Memory B cell (primary cell): ENCODE results near the gene CCNL2.
"Not testable (repeated sequence)": the region's sequence is repeated elsewhere in the genome, so short reads cannot be mapped to it uniquely, and the experiment has no call there.

Source experiments
- ATAC-seq: fragments of 150-1000 bp; cut with Tn5 transposase; 2 replicates; pipeline ENCODE4 v1.10.0; 2021; ENCODE audit warnings: low read depth, mild to moderate bottlenecking, moderate library complexity
- DNase-seq, 2 donors: peaks; one replicate each; pipeline ENCODE4 v3.0.0; 2022; ENCODE audit warnings: low spot score in 2 of 2
- H3K27ac Mint-ChIP-seq: one replicate; pipeline ENCODE4 v1.8.0; 2022; ENCODE audit warnings: mild to moderate bottlenecking, moderate library complexity, mixed read lengths
- H3K27me3 Mint-ChIP-seq: one replicate; pipeline ENCODE4 v1.8.0; 2022; ENCODE audit warnings: mixed read lengths
- H3K36me3 Mint-ChIP-seq: one replicate; pipeline ENCODE4 v1.8.0; 2022; ENCODE audit warnings: mild to moderate bottlenecking, mixed read lengths
- H3K4me1 Mint-ChIP-seq: one replicate; pipeline ENCODE4 v1.8.0; 2022; ENCODE audit warnings: mixed read lengths
- H3K4me3 Mint-ChIP-seq: one replicate; pipeline ENCODE4 v1.8.0; 2022; ENCODE audit warnings: mild to moderate bottlenecking, moderate library complexity, mixed read lengths
- H3K9me3 Mint-ChIP-seq: one replicate; pipeline ENCODE4 v1.8.0; 2022; ENCODE audit warnings: mixed read lengths

The CCNL2 gene

GRCh38 chr1:1419363-1419812, 20.3 kb upstream of the CCNL2 start:
- ATAC-seq (no peak), DNase-seq (no peak)
- H3K4me3 Mint-ChIP-seq = no peak overlapping the region
- H3K27ac Mint-ChIP-seq = no peak overlapping the region
- H3K36me3 Mint-ChIP-seq = peaks cover 2% of the 10 kb centered on the region
- peaks cover 3% of the 10 kb centered on the region for H3K4me1 Mint-ChIP-seq
- H3K9me3 Mint-ChIP-seq = no peaks in the 10 kb centered on the region
- H3K27me3 Mint-ChIP-seq = peaks cover 14% of the 10 kb centered on the region

- Mint-ChIP-seq H3K4me3 (no peak overlapping the region), H3K4me1 (peaks cover 3% of the 10 kb centered on the region), H3K36me3 (peaks cover 2% of the 10 kb centered on the region), H3K27me3 (peaks cover 14% of the 10 kb centered on the region), H3K27ac (no peak overlapping the region), H3K9me3 (no peaks in the 10 kb centered on the region)
- no peak for ATAC-seq
- DNase-seq = no peak
Observed at GRCh38 chr1:1418464-1419362, 19.6 kb upstream of the CCNL2 start.

DNA sequence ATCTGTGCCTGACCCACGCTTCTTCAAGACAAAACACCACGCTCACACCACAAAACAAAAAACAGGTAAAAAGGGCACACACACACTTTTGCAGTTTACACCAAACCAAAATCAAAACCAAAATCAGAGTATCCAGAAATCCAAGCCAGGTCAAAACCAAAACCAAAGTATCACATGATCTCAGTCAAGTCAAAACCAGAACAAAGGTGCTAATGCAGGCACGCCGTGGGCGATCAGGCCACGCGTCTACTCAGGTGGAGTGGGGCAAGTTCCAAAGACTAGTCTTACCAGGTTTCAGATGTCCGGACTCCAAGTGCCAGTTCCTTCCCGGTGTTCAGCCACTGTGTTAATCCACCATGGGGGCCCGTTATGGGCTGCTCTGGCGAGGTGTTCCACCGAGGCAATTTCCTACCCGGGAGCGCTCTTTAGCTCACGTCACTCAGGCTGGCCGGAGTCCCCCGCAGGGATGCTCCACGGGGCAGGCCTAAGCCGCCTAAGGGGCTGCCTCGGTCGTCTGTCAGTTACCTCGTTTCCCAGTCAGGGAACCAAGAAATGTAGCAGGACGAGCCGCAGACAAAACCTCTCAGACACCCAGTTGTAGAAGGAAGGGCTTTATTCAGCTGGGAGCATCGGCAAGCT, 18.8 kb upstream of the CCNL2 start:
- H3K4me1 Mint-ChIP-seq, ATAC-seq, H3K9me3 Mint-ChIP-seq, H3K36me3 Mint-ChIP-seq, H3K27ac Mint-ChIP-seq, DNase-seq, H3K4me3 Mint-ChIP-seq: not testable (repeated sequence)
- H3K27me3 Mint-ChIP-seq = peaks cover 11% of the 10 kb centered on the region

DNA sequence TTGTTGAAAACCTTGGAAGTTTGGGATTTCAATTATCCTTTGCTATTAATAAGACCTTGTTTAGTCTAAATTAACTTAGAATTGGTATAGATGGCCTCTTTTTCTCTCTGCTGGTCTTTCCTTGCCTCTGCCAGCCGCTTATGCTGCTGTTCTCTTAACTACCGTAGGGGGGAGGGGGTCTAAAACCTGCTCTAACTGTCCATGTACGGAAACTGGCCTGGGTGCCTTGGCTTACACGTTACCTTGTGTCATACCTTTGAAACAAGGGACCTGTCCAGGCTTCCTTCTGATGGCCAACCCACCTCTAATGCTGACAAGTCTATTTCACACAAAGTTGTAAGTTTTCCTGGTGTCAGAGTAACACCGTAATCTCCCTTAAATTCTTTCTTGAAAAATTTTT, 18.3 kb upstream of the CCNL2 start:
- not testable (repeated sequence) for H3K36me3 Mint-ChIP-seq, H3K4me3 Mint-ChIP-seq, H3K27ac Mint-ChIP-seq, DNase-seq, H3K9me3 Mint-ChIP-seq, H3K27me3 Mint-ChIP-seq, H3K4me1 Mint-ChIP-seq, ATAC-seq

GRCh38 chr1:1415751-1416150, 16.6 kb upstream of the CCNL2 start:
- H3K36me3 Mint-ChIP-seq = peaks cover 2% of the 10 kb centered on the region

GRCh38 chr1:1412311-1412902, 13.3 kb upstream of the CCNL2 start:
- H3K27me3 Mint-ChIP-seq, H3K4me3 Mint-ChIP-seq, H3K4me1 Mint-ChIP-seq, ATAC-seq, H3K27ac Mint-ChIP-seq, H3K9me3 Mint-ChIP-seq, DNase-seq, H3K36me3 Mint-ChIP-seq: not testable (repeated sequence)

More at GRCh38 chr1:1415751-1416150, 16.6 kb upstream of the CCNL2 start:
- ATAC-seq (no peak), DNase-seq (no peak)
- Mint-ChIP-seq H3K4me1 (peaks cover 2% of the 10 kb centered on the region), H3K4me3 (no peak overlapping the region), H3K9me3 (peaks cover 2% of the 10 kb centered on the region), H3K27me3 (peaks cover 4% of the 10 kb centered on the region), H3K27ac (no peak overlapping the region)

DNA sequence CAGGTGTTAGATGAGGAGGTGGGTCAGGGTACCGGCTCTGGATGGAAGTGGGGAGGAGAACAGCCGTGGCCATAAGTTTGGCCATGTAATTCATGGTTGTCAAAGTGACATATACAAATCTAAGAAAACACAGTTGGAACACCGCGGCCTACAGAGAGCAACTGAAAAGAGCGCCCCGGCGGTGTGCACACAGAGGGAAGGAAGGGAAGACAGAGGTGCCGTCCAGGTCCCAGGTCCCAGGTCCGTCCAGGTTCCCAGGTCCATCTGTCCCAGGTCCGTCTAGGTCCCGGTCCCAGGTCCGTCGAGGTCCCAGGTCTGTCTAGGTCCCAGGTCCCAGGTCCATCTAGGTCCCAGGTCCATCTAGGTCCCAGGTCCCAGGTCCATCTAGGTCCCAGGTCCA, 12.5 kb upstream of the CCNL2 start:
- Mint-ChIP-seq H3K27ac (no peak overlapping the region), H3K9me3 (peaks cover 2% of the 10 kb centered on the region), H3K4me3 (no peak overlapping the region), H3K36me3 (no peaks in the 10 kb centered on the region), H3K27me3 (no peaks in the 10 kb centered on the region), H3K4me1 (peaks cover 4% of the 10 kb centered on the region)
- ATAC-seq (no peak), DNase-seq (no peak)

DNA sequence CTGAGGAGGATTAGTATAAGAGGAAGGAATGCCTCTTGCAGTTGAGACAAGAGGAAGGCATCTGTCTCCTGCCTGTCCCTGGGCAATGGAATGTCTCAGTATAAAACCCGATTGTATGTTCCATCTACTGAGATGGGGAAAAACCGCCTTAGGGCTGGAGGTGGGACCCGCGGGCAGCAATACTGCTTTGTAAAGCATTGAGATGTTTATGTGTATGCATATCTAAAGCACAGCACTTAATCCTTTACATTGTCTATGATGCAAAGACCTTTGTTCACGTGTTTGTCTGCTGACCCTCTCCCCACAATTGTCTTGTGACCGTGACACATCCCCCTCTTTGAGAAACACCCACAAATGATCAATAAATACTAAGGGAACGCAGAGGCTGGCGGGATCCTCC, 11.1 kb upstream of the CCNL2 start:
- H3K27ac Mint-ChIP-seq, H3K4me3 Mint-ChIP-seq, ATAC-seq, H3K9me3 Mint-ChIP-seq, H3K27me3 Mint-ChIP-seq, H3K36me3 Mint-ChIP-seq, H3K4me1 Mint-ChIP-seq, DNase-seq: not testable (repeated sequence)

DNA sequence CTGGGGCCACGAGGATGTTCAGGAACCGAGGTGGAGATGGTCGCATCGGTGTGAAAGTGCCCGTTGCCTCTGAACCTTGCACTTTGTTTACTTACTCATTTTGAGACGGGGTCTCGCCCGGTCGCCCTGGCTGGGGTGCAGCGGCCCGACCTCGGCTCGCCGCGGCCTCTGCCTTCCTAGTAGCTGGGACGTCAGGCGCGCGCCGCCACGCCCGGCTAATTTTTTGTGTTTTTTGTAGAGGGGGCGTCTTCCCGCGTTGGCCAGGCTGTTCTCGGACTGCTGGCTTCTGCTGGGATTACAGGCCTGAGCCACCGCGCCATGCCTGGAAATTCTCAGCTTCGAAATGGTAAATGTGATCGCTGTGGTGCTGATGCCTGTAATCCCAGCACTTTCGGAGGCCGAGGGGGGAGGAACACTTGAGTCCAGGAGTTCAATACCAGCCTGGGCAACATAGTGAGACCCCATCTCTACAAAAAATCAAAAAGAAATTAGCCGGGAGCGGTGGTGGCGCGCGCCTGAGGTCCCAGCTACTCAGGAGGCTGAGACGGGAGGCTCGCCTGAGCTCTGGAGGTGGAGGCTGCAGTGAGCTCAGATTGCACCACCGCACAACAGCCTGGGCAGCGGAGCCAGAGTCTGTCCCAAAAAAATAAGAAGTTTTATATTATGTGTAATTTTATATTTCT, 8.6 kb upstream of the CCNL2 start:
- Mint-ChIP-seq H3K4me1 (peaks cover 16% of the 10 kb centered on the region), H3K4me3 (peak overlapping the region; percentile 82), H3K9me3 (peaks cover 2% of the 10 kb centered on the region), H3K27me3 (no peaks in the 10 kb centered on the region), H3K27ac (peak overlapping the region; percentile 97), H3K36me3 (peaks cover 13% of the 10 kb centered on the region)
- no peak for DNase-seq
- peak; percentile 33 for ATAC-seq

DNA sequence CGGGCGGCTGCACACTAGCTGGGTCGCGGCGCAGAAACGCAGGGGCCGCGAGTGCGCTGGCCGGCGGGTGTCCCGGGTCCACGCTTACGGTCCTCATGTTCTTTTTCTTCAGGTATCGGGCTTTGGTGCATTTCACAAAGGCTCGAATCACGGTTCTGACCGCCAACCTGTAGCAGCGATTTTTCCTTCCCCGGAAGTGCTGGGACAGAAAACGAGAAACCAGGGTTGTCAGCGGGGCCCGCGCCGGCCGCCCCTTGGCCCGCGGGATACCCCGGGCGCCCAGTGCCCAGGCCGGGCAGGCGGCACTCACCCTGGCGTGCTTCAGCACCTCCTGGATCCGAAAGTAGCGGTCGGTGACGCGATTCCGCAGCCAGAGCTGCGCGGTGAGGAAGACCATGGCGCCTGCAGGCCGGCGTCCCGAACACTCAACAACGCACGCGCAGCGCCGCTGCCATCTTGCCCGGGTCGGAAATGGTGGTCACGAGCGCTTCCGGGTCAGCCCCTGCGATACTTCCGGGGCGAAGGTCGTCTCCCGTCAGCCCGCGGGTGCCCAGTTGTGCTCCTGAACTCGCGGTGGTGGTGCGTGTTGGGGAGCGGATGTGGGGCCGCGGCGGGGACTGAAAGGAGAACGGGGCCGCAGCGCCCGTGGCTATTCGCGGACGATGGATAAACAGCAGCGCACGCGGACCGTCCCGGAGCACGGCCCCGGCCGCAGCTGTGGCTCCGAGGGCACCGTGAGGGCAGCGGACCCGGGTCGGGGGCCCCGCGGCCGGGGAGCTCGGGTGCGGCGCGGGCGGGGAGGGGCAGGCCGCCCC, 7.9 kb upstream of the CCNL2 start, which contains the start of gene MRPL20:
MRPL20 (minus strand) TSS at position 473 of the 815 bp plus-strand sequence; CDS start at position 397, 76 bp downstream.
- H3K9me3 Mint-ChIP-seq = no peaks in the 10 kb centered on the region
- H3K27me3 Mint-ChIP-seq = no peaks in the 10 kb centered on the region
- DNase-seq (peak; percentile 88 to 90), ATAC-seq (peak; percentile 95)
- peaks cover 15% of the 10 kb centered on the region for H3K36me3 Mint-ChIP-seq
- H3K4me3 Mint-ChIP-seq = peak within 1 kb of the TSS; percentile 92
- peak within 1 kb of the TSS; percentile 97 for H3K27ac Mint-ChIP-seq
- peaks cover 21% of the 10 kb centered on the region for H3K4me1 Mint-ChIP-seq

DNA sequence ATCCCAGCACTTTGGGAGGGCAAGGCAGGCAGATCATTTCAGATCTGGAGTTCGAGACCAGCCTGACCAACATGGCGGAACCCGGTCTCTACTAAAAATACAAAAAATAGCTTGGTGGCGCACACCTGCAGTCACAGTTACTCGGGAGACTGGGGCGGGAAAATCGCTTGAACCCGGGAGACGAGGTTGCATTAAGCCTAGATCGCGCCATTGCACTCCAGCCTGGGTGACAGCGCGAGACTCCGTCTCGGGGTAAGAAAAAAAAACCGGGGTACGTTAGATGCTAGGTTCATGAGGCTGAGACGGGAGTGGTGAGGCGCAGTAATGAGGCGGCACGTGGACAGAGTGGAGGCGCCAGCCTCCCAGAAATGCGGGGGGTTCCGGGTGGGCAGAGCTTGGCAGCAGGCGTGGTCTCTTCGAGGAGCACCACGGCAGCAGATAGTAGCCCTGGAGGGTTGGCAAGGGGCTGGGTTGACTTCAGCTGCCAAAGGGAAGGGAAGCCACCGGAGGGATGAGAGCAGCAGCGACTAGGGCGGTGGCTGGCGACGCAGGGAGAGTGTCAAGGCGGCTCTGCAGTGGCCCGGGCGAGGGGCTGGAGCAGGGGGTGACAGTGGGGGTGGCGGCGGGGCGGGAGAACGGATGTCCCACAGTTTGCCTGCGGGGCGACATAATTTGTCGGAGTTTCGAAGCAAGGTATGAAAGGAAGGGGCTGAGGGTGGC, 7.1 kb upstream of the CCNL2 start:
- Mint-ChIP-seq H3K36me3 (peaks cover 16% of the 10 kb centered on the region), H3K9me3 (no peaks in the 10 kb centered on the region), H3K4me1 (peaks cover 21% of the 10 kb centered on the region), H3K27ac (peak overlapping the region; percentile 97), H3K4me3 (peak overlapping the region; percentile 92), H3K27me3 (no peaks in the 10 kb centered on the region)
- DNase-seq (no peak), ATAC-seq (no peak)

DNA sequence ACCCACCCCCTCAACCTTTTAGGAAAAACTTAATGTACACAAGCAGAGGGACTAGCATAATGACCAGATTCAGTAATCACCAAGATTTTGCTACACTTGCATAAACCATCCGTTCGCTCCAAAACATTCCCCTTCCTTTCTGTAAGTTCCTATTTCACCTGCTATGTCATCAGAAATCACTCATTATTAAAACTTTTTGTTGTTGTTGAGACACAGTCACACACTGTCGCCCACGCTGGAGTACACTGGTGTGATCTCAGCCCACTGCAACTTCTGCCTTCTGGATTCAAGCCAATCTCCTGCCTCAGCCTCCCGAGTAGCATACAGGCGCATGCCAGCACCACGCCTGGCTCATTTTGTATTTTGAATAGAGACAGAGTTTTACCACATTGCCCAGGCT, 4.5 kb upstream of the CCNL2 start:
- Mint-ChIP-seq H3K27ac (peak overlapping the region; percentile 78), H3K36me3 (peaks cover 16% of the 10 kb centered on the region), H3K4me1 (peaks cover 36% of the 10 kb centered on the region), H3K27me3 (no peaks in the 10 kb centered on the region), H3K9me3 (no peaks in the 10 kb centered on the region), H3K4me3 (no peak overlapping the region)
- DNase-seq (no peak), ATAC-seq (no peak)
